Medulla oblongata (tissue), 1 donor: ENCODE results near the gene SREBF2.

Experiments used
- DNase-seq: peaks from one replicate; pipeline ENCODE4 v3.0.0-alpha.2; 2015; ENCODE audit errors: extremely low spot score

Gene SREBF2

GRCh38 chr22:41832553-41833368 lies at the start of gene SREBF2:
TSS of gene SREBF2 (plus strand) at chr22:41833105. CDS start at chr22:41833271, 166 bp downstream.
- peak; percentile 99 for DNase-seq

GRCh38 chr22:41787331-41787730 lies 45.6 kb upstream of the SREBF2 start:
- DNase-seq = no peak

- DNase-seq = no peak
Observed at GRCh38 chr22:41793871-41794270, 39.0 kb upstream of the SREBF2 start.

GRCh38 chr22:41798736-41799135 lies 34.2 kb upstream of the SREBF2 start:
- DNase-seq = no peak

GRCh38 chr22:41799486-41800347 lies 33.2 kb upstream of the SREBF2 start:
- peak; percentile 35 for DNase-seq

GRCh38 chr22:41800348-41801146 lies 32.4 kb upstream of the SREBF2 start, which contains the start of gene CCDC134:
TSS of gene CCDC134 (plus strand) at chr22:41800679. CDS start at chr22:41808891, 8,212 bp downstream.
- DNase-seq = peak; percentile 95

- no peak for DNase-seq
Observed at GRCh38 chr22:41801147-41801819, 31.6 kb upstream of the SREBF2 start.

GRCh38 chr22:41801886-41802285 lies 31.0 kb upstream of the SREBF2 start:
- DNase-seq = no peak

GRCh38 chr22:41805639-41806038 lies 27.3 kb upstream of the SREBF2 start:
- no peak for DNase-seq

GRCh38 chr22:41808400-41808799 lies 24.5 kb upstream of the SREBF2 start:
- DNase-seq = no peak

- no peak for DNase-seq
Observed at GRCh38 chr22:41810022-41810421, 22.9 kb upstream of the SREBF2 start.

GRCh38 chr22:41812805-41813545 lies 19.9 kb upstream of the SREBF2 start:
- no peak for DNase-seq

GRCh38 chr22:41813726-41814410 lies 19.0 kb upstream of the SREBF2 start:
- DNase-seq = no peak

GRCh38 chr22:41815716-41816115 lies 17.2 kb upstream of the SREBF2 start:
- no peak for DNase-seq

- no peak for DNase-seq
Observed at GRCh38 chr22:41816241-41816640, 16.7 kb upstream of the SREBF2 start.

- no peak for DNase-seq
Observed at GRCh38 chr22:41816871-41817270, 16.0 kb upstream of the SREBF2 start.

GRCh38 chr22:41818011-41818410 lies 14.9 kb upstream of the SREBF2 start:
- no peak for DNase-seq

GRCh38 chr22:41818596-41818995 lies 14.3 kb upstream of the SREBF2 start:
- no peak for DNase-seq

GRCh38 chr22:41819257-41819656 lies 13.6 kb upstream of the SREBF2 start:
- DNase-seq = no peak

GRCh38 chr22:41820447-41820846 lies 12.5 kb upstream of the SREBF2 start:
- DNase-seq = no peak
